OCI-LY1 (cell line): ENCODE data around the gene PTPRG.

Experiments
- H2AFZ ChIP-seq: fragments of 200-600 bp; sonication (generic), shearing (Covaris generic); 2 replicates; pipeline ENCODE4 v1.6.0; 2014; ENCODE audit warnings: antibody characterized with exemption, mild to moderate bottlenecking, low read length
- H3F3A ChIP-seq: fragments of 200-600 bp; sonication (generic), shearing (Covaris generic); 2 replicates; pipeline ENCODE4 v1.6.0; 2014; ENCODE audit warnings: mild to moderate bottlenecking, antibody characterized with exemption, low read length, moderate library complexity; ENCODE audit not compliant: insufficient read depth
- H3K27ac ChIP-seq: fragments of 200-600 bp; sonication (generic); 2 replicates; pipeline ENCODE4 v1.5.1; 2014; ENCODE audit warnings: low read length, mixed run types, mild to moderate bottlenecking, low read depth; ENCODE audit not compliant: poor library complexity, severe bottlenecking
- H3K27me3 ChIP-seq: fragments of 200-600 bp; sonication (generic); 2 replicates; pipeline ENCODE4 v1.6.0; 2014; ENCODE audit warnings: antibody characterized with exemption, mild to moderate bottlenecking, low read length, moderate library complexity; ENCODE audit not compliant: insufficient read depth
- H3K36me3 ChIP-seq: fragments of 200-600 bp; sonication (generic); 2 replicates; pipeline ENCODE4 v1.6.1; 2014; ENCODE audit warnings: mild to moderate bottlenecking, antibody characterized with exemption, low read length, moderate library complexity, mixed read lengths; ENCODE audit not compliant: insufficient read depth
- H3K4me1 ChIP-seq: fragments of 200-600 bp; sonication (generic); 2 replicates; pipeline ENCODE4 v1.5.1; 2014; ENCODE audit warnings: mild to moderate bottlenecking, low read length, moderate library complexity; ENCODE audit not compliant: insufficient read depth, severe bottlenecking
- H3K4me2 ChIP-seq: fragments of 200-600 bp; sonication (generic), shearing (Covaris generic); 2 replicates; pipeline ENCODE4 v1.6.1; 2014; ENCODE audit warnings: low read length
- H3K4me3 ChIP-seq: fragments of 200-600 bp; sonication (generic); 2 replicates; pipeline ENCODE4 v1.5.1; 2014; ENCODE audit warnings: low read length, low read depth, mild to moderate bottlenecking, mixed read lengths; ENCODE audit not compliant: poor library complexity, severe bottlenecking
- H3K79me2 ChIP-seq: fragments of 200-600 bp; shearing (Covaris generic); 2 replicates; pipeline ENCODE4 v1.6.1; 2016; ENCODE audit warnings: mixed run types, low read length, mixed read lengths; ENCODE audit not compliant: insufficient read depth
- H3K9ac ChIP-seq: fragments of 200-600 bp; sonication (generic), shearing (Covaris generic); 2 replicates; pipeline ENCODE4 v1.6.1; 2014; ENCODE audit warnings: mild to moderate bottlenecking, low read length, mixed read lengths
- H3K9me2 ChIP-seq: fragments of 200-600 bp; sonication (generic), shearing (Covaris generic); 2 replicates; pipeline ENCODE4 v1.6.1; 2014; ENCODE audit warnings: low read depth, mild to moderate bottlenecking, low read length, mixed read lengths
- H3K9me3 ChIP-seq: fragments of 200-600 bp; shearing (Covaris generic); 2 replicates; pipeline ENCODE4 v1.6.1; 2014; ENCODE audit warnings: low read length, mixed read lengths
- H4K20me1 ChIP-seq: fragments of 200-600 bp; sonication (generic), shearing (Covaris generic); 2 replicates; pipeline ENCODE4 v1.6.0; 2016; ENCODE audit warnings: mild to moderate bottlenecking, low read length; ENCODE audit not compliant: insufficient read depth
- EZH2 ChIP-seq: fragments of 200-600 bp; sonication (generic), shearing (Covaris generic); IDR thresholded peaks from 2 replicates; pipeline ENCODE4 v1.8.0; 2017; ENCODE audit warnings: borderline replicate concordance, mixed run types, mild to moderate bottlenecking, antibody characterized with exemption, low read length, moderate library complexity, mixed read lengths
- TF ChIP-seq, protein P1 (sequence below): fragments of 200-600 bp; sonication (generic), shearing (Covaris generic); IDR thresholded peaks from 2 replicates; pipeline ENCODE4 v1.5.1; 2017; ENCODE audit warnings: mild to moderate bottlenecking, antibody characterized with exemption, low read length, moderate library complexity, mixed read lengths

PTPRG gene

DNA sequence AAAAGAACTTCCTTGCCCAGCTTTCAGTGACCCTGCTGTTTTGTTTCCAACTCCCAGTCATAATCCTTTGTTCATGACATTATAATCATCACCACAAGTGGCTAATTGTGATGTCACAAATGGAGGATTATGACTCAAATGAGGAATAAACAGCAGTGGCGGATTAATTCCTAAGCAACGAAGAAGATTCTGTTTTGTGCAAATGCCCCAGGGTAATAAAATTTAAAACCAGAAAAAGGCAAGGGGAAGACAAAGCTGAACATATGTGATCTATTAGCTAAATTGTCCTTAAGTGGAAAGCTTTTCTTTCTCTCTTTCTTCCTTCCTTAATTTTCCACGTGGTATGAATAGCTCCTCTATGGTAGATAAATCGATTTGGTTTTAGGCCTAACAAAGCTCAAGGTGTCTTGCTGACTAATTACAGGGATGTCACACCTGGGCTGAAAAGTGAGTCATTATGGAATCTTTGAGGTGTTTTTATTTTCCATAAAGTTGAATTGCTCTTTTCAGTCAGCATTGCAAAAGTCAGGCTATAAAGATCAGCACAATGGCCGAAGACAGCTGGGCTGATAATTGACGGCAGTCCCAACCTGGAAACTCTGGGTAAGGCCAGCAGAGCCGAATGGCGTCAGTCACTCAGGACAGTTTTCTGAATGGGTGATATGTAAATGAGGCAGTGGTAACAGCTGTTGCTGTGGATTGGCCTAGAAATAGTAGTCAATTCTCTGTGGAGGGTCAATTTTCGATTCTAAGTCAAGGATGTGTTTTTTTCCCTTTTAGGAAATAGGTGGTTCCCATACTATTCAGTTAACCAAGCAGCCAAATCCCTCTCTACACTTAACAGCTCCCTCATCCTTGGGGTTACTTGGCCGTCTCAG is 121.5 kb downstream of the PTPRG start:
- H3K4me1 ChIP-seq, result no peaks in the 10 kb centered on the region
- no peak overlapping the region for H3K27ac ChIP-seq

DNA sequence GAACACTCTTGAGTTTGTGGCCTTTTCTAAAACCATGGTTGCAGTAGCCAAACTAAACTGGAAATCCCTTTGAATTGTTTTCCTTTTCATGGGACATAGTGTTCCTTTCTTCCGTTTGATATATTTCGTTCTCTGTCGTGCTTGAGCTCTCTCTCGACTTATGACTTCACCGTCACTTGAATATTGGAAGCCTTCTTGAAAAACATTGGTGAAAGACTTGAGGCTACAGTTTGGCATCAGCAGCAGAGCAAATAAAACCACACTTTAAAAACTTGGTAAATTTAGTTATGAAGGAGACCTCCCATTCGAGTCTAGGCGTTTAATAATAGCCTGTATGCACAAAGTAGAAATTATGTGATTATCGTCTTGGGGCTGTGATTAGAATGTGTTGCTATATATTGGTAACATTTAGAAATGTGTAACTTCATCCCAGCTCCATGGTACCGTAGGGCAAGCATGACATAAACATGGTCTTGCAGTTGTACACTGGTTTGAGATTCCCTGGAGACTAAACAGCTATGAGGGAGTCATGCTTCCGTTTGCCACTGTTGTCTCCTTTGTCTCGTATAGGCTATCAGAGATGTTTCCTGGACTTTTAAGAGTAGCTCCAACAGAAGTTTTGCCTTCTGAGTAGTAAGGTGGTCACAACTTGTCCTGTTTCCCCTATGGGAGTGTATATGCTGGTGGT is 122.3 kb downstream of the PTPRG start:
- no peaks in the 10 kb centered on the region for H3K4me1 ChIP-seq
- H3K79me2 ChIP-seq, result no peaks in the 10 kb centered on the region
- no peak overlapping the region for H3K27ac ChIP-seq

More for the DNA sequence above, 121.5 kb downstream of the PTPRG start:
- Histone ChIP-seq H3F3A (no peaks in the 10 kb centered on the region), H4K20me1 (no peaks in the 10 kb centered on the region), H3K4me2 (no peak overlapping the region), H3K36me3 (no peaks in the 10 kb centered on the region), H3K9me2 (no peaks in the 10 kb centered on the region), H2AFZ (no peak overlapping the region), H3K4me3 (no peak overlapping the region), H3K9ac (no peak overlapping the region), H3K9me3 (no peaks in the 10 kb centered on the region), H3K27me3 (no peaks in the 10 kb centered on the region), H3K79me2 (no peaks in the 10 kb centered on the region)
- no peak for TF ChIP-seq EZH2
- TF ChIP-seq, protein P1, sequence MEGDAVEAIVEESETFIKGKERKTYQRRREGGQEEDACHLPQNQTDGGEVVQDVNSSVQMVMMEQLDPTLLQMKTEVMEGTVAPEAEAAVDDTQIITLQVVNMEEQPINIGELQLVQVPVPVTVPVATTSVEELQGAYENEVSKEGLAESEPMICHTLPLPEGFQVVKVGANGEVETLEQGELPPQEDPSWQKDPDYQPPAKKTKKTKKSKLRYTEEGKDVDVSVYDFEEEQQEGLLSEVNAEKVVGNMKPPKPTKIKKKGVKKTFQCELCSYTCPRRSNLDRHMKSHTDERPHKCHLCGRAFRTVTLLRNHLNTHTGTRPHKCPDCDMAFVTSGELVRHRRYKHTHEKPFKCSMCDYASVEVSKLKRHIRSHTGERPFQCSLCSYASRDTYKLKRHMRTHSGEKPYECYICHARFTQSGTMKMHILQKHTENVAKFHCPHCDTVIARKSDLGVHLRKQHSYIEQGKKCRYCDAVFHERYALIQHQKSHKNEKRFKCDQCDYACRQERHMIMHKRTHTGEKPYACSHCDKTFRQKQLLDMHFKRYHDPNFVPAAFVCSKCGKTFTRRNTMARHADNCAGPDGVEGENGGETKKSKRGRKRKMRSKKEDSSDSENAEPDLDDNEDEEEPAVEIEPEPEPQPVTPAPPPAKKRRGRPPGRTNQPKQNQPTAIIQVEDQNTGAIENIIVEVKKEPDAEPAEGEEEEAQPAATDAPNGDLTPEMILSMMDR, result no peak

DNA sequence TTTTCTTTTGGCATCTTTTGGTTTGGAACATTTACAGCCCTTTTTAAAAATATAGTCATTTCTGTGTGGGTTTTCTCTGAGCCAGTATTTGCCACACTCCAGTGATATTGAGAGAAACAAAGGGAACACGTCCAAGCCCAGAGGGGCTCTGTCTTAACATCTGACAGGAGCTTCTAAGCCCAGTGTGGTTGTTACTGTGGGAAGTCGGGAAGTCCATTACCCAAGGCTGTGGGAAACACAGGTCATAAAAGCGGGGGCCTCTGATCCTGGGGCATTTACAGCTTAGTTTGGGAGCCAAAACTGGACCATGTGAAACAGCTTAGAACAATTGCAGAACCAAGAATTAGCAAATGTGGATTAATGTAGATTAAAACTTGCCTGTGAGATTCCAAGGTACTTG is 123.0 kb downstream of the PTPRG start:
- H3K4me2 ChIP-seq, result no peak overlapping the region
- no peaks in the 10 kb centered on the region for H4K20me1 ChIP-seq
- H3K9me3 ChIP-seq, result no peaks in the 10 kb centered on the region
- H3K9ac ChIP-seq, result no peak overlapping the region
- no peaks in the 10 kb centered on the region for H3K9me2 ChIP-seq
- H3K79me2 ChIP-seq, result no peaks in the 10 kb centered on the region
- H3F3A ChIP-seq, result no peaks in the 10 kb centered on the region
- no peaks in the 10 kb centered on the region for H3K4me1 ChIP-seq
- no peak overlapping the region for H2AFZ ChIP-seq
- H3K36me3 ChIP-seq, result no peaks in the 10 kb centered on the region
- TF ChIP-seq, protein P1, result no peak
- no peak for TF ChIP-seq EZH2
- no peak overlapping the region for H3K27ac ChIP-seq
- no peaks in the 10 kb centered on the region for H3K27me3 ChIP-seq
- no peak overlapping the region for H3K4me3 ChIP-seq

More for the DNA sequence above, 122.3 kb downstream of the PTPRG start:
- H3K27me3 ChIP-seq, result no peaks in the 10 kb centered on the region
- H3K9ac ChIP-seq, result no peak overlapping the region
- H3K4me2 ChIP-seq, result no peak overlapping the region
- no peak overlapping the region for H2AFZ ChIP-seq
- H3K9me2 ChIP-seq, result no peaks in the 10 kb centered on the region
- H3K4me3 ChIP-seq, result no peak overlapping the region
- no peak for TF ChIP-seq EZH2
- TF ChIP-seq, protein P1, result no peak
- H3K9me3 ChIP-seq, result no peaks in the 10 kb centered on the region
- H3K36me3 ChIP-seq, result no peaks in the 10 kb centered on the region
- no peaks in the 10 kb centered on the region for H3F3A ChIP-seq
- H4K20me1 ChIP-seq, result no peaks in the 10 kb centered on the region
